ENCODE measurements around the gene ZNF438.

- TF ChIP-seq PATZ1 (CRISPR knock-in tag; IDR thresholded peaks at IDR 0.05; ENCODE audit: borderline replicate concordance): no peak
- TF ChIP-seq SNAI2 (CRISPR knock-in tag; IDR thresholded peaks at IDR 0.05): no peak
- no peak for TF ChIP-seq ZC3H10 (CRISPR knock-in tag; IDR thresholded peaks at IDR 0.05)
- TF ChIP-seq CREB5 (CRISPR knock-in tag; IDR thresholded peaks at IDR 0.05; ENCODE audit: low read depth): no peak
- no peak for TF ChIP-seq TCF4 (CRISPR knock-in tag; IDR thresholded peaks at IDR 0.05; ENCODE audit: borderline replicate concordance)
- TF ChIP-seq ZFP30 (CRISPR knock-in tag; IDR thresholded peaks at IDR 0.05): no peak
- no peak for TF ChIP-seq ZNF70 (CRISPR knock-in tag; IDR thresholded peaks at IDR 0.05)
- no peak for TF ChIP-seq RARB (CRISPR knock-in tag; IDR thresholded peaks at IDR 0.05)
- TF ChIP-seq CSRNP3 (CRISPR knock-in tag; IDR thresholded peaks at IDR 0.05): no peak
- no peak for TF ChIP-seq ZNF8 (CRISPR knock-in tag; IDR thresholded peaks at IDR 0.05)
- no peak for TF ChIP-seq ARNTL (CRISPR knock-in tag; IDR thresholded peaks at IDR 0.05; ENCODE audit: borderline replicate concordance, low read depth)
Measured at GRCh38 chr10:30834651-30835050, 197.0 kb downstream of the ZNF438 start.

All from SK-N-SH treated with all-trans-retinoic acid at 6 μM for 48 hours (cell line).